NB4 (cell line): Measurements from ENCODE around the gene BIN1.

Experiments
- DNase-seq: peaks from one replicate; pipeline ENCODE4 v3.0.0; 2010; ENCODE audit warnings: low read depth
- H3K4me3 ChIP-seq: one replicate; pipeline ENCODE4 v1.5.1; 2011; ENCODE audit warnings: mild to moderate bottlenecking, low read depth, low read length, moderate library complexity
- MYC ChIP-seq: IDR thresholded peaks from 2 replicates; pipeline ENCODE4 v1.6.1; 2011; ENCODE audit warnings: low read depth, low read length
- POLR2A ChIP-seq: IDR thresholded peaks from 2 replicates; pipeline ENCODE4 v1.6.1; 2011; ENCODE audit warnings: mild to moderate bottlenecking; ENCODE audit not compliant: insufficient read length; ENCODE audit errors: extremely low read depth
- TF ChIP-seq, protein P1 (sequence below): IDR thresholded peaks from 2 replicates; pipeline ENCODE4 v1.6.1; 2011; ENCODE audit warnings: low read depth, low read length
- TF ChIP-seq, protein P2 (sequence below): IDR thresholded peaks from one replicate; pipeline ENCODE4 v1.5.1; 2012; ENCODE audit warnings: low read depth, low read length

The BIN1 gene

GRCh38 chr2:127106991-127107621 is at the start of gene BIN1:
TSS of gene BIN1 (minus strand) at chr2:127107154. CDS start at chr2:127106943, 211 bp downstream.
- TF ChIP-seq POLR2A (no peak), MYC (no peak)
- TF ChIP-seq, protein P1, sequence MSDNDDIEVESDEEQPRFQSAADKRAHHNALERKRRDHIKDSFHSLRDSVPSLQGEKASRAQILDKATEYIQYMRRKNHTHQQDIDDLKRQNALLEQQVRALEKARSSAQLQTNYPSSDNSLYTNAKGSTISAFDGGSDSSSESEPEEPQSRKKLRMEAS = 0 out of 2 replicates have a peak, but pooled peaks have one; percentile 31
- TF ChIP-seq, protein P2, sequence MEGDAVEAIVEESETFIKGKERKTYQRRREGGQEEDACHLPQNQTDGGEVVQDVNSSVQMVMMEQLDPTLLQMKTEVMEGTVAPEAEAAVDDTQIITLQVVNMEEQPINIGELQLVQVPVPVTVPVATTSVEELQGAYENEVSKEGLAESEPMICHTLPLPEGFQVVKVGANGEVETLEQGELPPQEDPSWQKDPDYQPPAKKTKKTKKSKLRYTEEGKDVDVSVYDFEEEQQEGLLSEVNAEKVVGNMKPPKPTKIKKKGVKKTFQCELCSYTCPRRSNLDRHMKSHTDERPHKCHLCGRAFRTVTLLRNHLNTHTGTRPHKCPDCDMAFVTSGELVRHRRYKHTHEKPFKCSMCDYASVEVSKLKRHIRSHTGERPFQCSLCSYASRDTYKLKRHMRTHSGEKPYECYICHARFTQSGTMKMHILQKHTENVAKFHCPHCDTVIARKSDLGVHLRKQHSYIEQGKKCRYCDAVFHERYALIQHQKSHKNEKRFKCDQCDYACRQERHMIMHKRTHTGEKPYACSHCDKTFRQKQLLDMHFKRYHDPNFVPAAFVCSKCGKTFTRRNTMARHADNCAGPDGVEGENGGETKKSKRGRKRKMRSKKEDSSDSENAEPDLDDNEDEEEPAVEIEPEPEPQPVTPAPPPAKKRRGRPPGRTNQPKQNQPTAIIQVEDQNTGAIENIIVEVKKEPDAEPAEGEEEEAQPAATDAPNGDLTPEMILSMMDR = no peak
- DNase-seq = peak; percentile 90
- H3K4me3 ChIP-seq = peak within 1 kb of the TSS; percentile 52

DNA sequence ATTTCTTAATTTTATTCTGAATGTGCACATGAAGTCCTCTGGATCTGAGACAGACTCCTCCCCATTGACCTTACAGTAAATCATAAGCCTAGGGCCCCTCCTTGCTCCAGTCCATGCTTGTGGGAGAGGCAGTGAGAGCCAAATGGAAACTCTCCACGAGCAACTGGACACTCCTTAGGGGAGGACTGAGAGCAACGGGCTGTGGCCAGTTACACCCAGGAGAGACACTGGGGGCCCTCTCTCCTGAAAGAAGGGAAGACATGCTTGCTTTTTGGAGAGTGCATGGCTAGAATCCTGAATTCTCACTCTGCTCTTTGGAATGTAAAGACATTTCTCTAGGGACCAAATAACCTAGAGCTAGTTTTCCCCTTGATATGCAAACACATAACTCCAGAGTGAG is 49.0 kb upstream of the BIN1 start:
- no peak for DNase-seq

GRCh38 chr2:127155028-127155581 is 48.2 kb upstream of the BIN1 start:
- TF ChIP-seq, protein P2 = no peak
- TF ChIP-seq MYC = no peak
- no peak for TF ChIP-seq POLR2A
- TF ChIP-seq, protein P1 = no peak
- DNase-seq = no peak
- no peak overlapping the region for H3K4me3 ChIP-seq

More for the DNA sequence above, 49.0 kb upstream of the BIN1 start:
- TF ChIP-seq POLR2A = no peak
- TF ChIP-seq, protein P1 = no peak
- TF ChIP-seq, protein P2 = no peak
- no peak for TF ChIP-seq MYC
- H3K4me3 ChIP-seq = no peak overlapping the region

GRCh38 chr2:127154396-127154795 is 47.4 kb upstream of the BIN1 start:
- TF ChIP-seq, protein P1 = no peak
- TF ChIP-seq, protein P2 = no peak
- TF ChIP-seq MYC (no peak), POLR2A (no peak)
- no peak overlapping the region for H3K4me3 ChIP-seq
- no peak for DNase-seq

GRCh38 chr2:127153691-127154158 is 46.8 kb upstream of the BIN1 start:
- no peak overlapping the region for H3K4me3 ChIP-seq
- TF ChIP-seq POLR2A = no peak
- no peak for TF ChIP-seq MYC
- TF ChIP-seq, protein P1 = no peak
- TF ChIP-seq, protein P2 = no peak
- peak; percentile 46 for DNase-seq
